HEK293 (cell line): Measurements from ENCODE around the gene TMEM150C.

Source experiments
- CTCF ChIA-PET: fragments of 350-600 bp; formaldehyde crosslinking; extraction: SDS; loops from one replicate; lab custom pipeline; 2021; ENCODE audit warnings: antibody characterized with exemption; lab: Yijun Ruan, JAX
- POLR2A ChIA-PET: fragments of 300-600 bp; formaldehyde crosslinking; extraction: SDS; loops from one replicate; lab custom pipeline; 2020; ENCODE audit warnings: antibody characterized with exemption, inconsistent platforms; lab: Yijun Ruan, JAX
- H3K27ac ChIP-seq: fragments of 200-500 bp; sonication (Bioruptor generic); 2 replicates; pipeline ENCODE4 v1.5.1; 2014; ENCODE audit warnings: low read depth, low read length, control low read depth, inconsistent platforms; ENCODE audit errors: extremely low read depth
- H3K36me3 ChIP-seq, 2 experiments: fragments of 200-500 bp in 1 of 2; sonication (Bioruptor generic) in 1 of 2; 1 replicate in 1 of 2; 2 replicates in 1 of 2; pipeline ENCODE4 v1.5.1; 2014 to 2017; ENCODE audit warnings: inconsistent platforms in 2 of 2, low read length in 2 of 2; ENCODE audit not compliant: control insufficient read depth in 2 of 2, insufficient read depth in 1 of 2
- H3K4me1 ChIP-seq: fragments of 200-500 bp; sonication (Bioruptor generic); 2 replicates; pipeline ENCODE4 v1.5.1; 2014; ENCODE audit warnings: mild to moderate bottlenecking, low read length, inconsistent platforms; ENCODE audit not compliant: control insufficient read depth, insufficient read depth
- H3K4me3 ChIP-seq: 2 replicates; pipeline ENCODE4 v1.5.1; 2011; ENCODE audit warnings: low read depth, mild to moderate bottlenecking, control low read depth, low read length, moderate library complexity
- H3K9me3 ChIP-seq: fragments of 200-500 bp; sonication (Bioruptor generic); 2 replicates; pipeline ENCODE4 v1.5.1; 2014; ENCODE audit warnings: low read depth, low read length, inconsistent platforms; ENCODE audit not compliant: control insufficient read depth, insufficient read depth
- GLIS1 ChIP-seq: fragments of 450-650 bp; formaldehyde crosslinking; IDR thresholded peaks from 2 replicates; pipeline ENCODE4 v1.5.1; 2016; ENCODE audit warnings: missing biosample characterization, missing genetic modification characterization
- IKZF3 ChIP-seq: fragments of 450-650 bp; IDR thresholded peaks from 2 replicates; pipeline ENCODE4 v1.5.0; 2018; ENCODE audit warnings: missing biosample characterization, mild to moderate bottlenecking, missing genetic modification characterization, moderate library complexity
- PRDM4 ChIP-seq: fragments of 450-650 bp; formaldehyde crosslinking; IDR thresholded peaks from 2 replicates; pipeline ENCODE4 v1.5.1; 2017; ENCODE audit warnings: missing biosample characterization, missing genetic modification characterization
- SCRT2 ChIP-seq: fragments of 450-650 bp; formaldehyde crosslinking; IDR thresholded peaks from 2 replicates; pipeline ENCODE4 v1.5.1; 2016; ENCODE audit warnings: missing biosample characterization, missing genetic modification characterization
- SP2 ChIP-seq: fragments of 450-650 bp; formaldehyde crosslinking; IDR thresholded peaks from 2 replicates; pipeline ENCODE4 v1.5.1; 2016; ENCODE audit warnings: missing biosample characterization, missing genetic modification characterization
- ZBTB10 ChIP-seq: fragments of 450-650 bp; formaldehyde crosslinking; IDR thresholded peaks from 2 replicates; pipeline ENCODE4 v1.5.1; 2016; ENCODE audit warnings: missing biosample characterization, missing genetic modification characterization
- ZBTB20 ChIP-seq: fragments of 450-650 bp; formaldehyde crosslinking; IDR thresholded peaks from 2 replicates; pipeline ENCODE4 v1.5.1; 2016; ENCODE audit warnings: missing biosample characterization, missing genetic modification characterization
- ZBTB8A ChIP-seq: fragments of 450-650 bp; formaldehyde crosslinking; IDR thresholded peaks from 2 replicates; pipeline ENCODE4 v1.5.1; 2016; ENCODE audit warnings: missing biosample characterization, missing genetic modification characterization
- ZNF112 ChIP-seq: fragments of 450-650 bp; formaldehyde crosslinking; IDR thresholded peaks from 2 replicates; pipeline ENCODE4 v1.5.0; 2017; ENCODE audit warnings: missing biosample characterization, missing genetic modification characterization
- ZNF132 ChIP-seq: fragments of 450-650 bp; formaldehyde crosslinking; IDR thresholded peaks from 2 replicates; pipeline ENCODE4 v1.5.1; 2017; ENCODE audit warnings: missing biosample characterization, missing genetic modification characterization, borderline replicate concordance
- ZNF133 ChIP-seq: fragments of 450-650 bp; formaldehyde crosslinking; IDR thresholded peaks from 2 replicates; pipeline ENCODE4 v1.5.1; 2016; ENCODE audit warnings: missing biosample characterization, missing genetic modification characterization
- ZNF335 ChIP-seq: fragments of 450-650 bp; formaldehyde crosslinking; conservative IDR thresholded peaks from 2 replicates; pipeline ENCODE4 v1.5.1; 2016; ENCODE audit warnings: missing biosample characterization, missing genetic modification characterization
- ZNF341 ChIP-seq: fragments of 450-650 bp; formaldehyde crosslinking; IDR thresholded peaks from 2 replicates; pipeline ENCODE4; 2016; ENCODE audit warnings: low read depth, missing biosample characterization, missing genetic modification characterization
- ZNF366 ChIP-seq: fragments of 450-650 bp; formaldehyde crosslinking; conservative IDR thresholded peaks from 2 replicates; pipeline ENCODE4 v1.5.1; 2016; ENCODE audit warnings: missing biosample characterization, missing genetic modification characterization
- ZNF791 ChIP-seq: fragments of 450-650 bp; formaldehyde crosslinking; IDR thresholded peaks from 2 replicates; pipeline ENCODE4 v1.5.1; 2016; ENCODE audit warnings: missing biosample characterization, missing genetic modification characterization
- TF ChIP-seq, protein P1 (sequence below): fragments of 450-650 bp; formaldehyde crosslinking; IDR thresholded peaks from 2 replicates; pipeline ENCODE4 v1.5.1; 2016; ENCODE audit warnings: missing biosample characterization, missing genetic modification characterization
- TF ChIP-seq, protein P2 (sequence below): fragments of 450-650 bp; formaldehyde crosslinking; optimal IDR thresholded peaks from 2 replicates; pipeline ENCODE3; 2016; ENCODE audit warnings: missing biosample characterization, mild to moderate bottlenecking, missing genetic modification characterization

The TMEM150C gene

DNA sequence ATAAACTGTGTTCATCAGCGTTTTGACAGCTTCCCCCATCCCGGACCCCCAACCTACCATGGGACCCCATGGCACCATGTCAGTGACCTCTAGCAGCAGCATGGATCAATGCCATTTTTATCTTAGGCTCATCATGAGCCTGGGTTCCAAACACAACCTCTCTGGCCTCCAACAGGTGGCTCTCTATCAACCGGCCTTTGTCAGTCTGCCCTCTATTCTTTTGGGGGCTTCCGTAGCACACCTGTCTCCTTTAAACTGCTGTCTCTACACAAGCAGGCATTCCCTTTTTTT lies 721 bp upstream of the TMEM150C start:
- no peaks in the 10 kb centered on the region for H3K36me3 ChIP-seq
- TF ChIP-seq ZBTB8A (tag by site-specific recombination), result no peak
- peak; percentile 70 for TF ChIP-seq SCRT2 (tag by site-specific recombination)
- TF ChIP-seq ZNF335 (tag by site-specific recombination), result peak; percentile 53
- TF ChIP-seq, all 188 proteins: peak for 2
- no peaks in the 10 kb centered on the region for H3K4me1 ChIP-seq
- no peak overlapping the region for H3K27ac ChIP-seq
- POLR2A ChIA-PET, result no interaction called here
- 0 out of 2 replicates have a peak overlapping the region, but pooled peaks have one; percentile 39 for H3K4me3 ChIP-seq
- no peaks in the 10 kb centered on the region for H3K9me3 ChIP-seq
- CTCF ChIA-PET, result no interaction called here

DNA sequence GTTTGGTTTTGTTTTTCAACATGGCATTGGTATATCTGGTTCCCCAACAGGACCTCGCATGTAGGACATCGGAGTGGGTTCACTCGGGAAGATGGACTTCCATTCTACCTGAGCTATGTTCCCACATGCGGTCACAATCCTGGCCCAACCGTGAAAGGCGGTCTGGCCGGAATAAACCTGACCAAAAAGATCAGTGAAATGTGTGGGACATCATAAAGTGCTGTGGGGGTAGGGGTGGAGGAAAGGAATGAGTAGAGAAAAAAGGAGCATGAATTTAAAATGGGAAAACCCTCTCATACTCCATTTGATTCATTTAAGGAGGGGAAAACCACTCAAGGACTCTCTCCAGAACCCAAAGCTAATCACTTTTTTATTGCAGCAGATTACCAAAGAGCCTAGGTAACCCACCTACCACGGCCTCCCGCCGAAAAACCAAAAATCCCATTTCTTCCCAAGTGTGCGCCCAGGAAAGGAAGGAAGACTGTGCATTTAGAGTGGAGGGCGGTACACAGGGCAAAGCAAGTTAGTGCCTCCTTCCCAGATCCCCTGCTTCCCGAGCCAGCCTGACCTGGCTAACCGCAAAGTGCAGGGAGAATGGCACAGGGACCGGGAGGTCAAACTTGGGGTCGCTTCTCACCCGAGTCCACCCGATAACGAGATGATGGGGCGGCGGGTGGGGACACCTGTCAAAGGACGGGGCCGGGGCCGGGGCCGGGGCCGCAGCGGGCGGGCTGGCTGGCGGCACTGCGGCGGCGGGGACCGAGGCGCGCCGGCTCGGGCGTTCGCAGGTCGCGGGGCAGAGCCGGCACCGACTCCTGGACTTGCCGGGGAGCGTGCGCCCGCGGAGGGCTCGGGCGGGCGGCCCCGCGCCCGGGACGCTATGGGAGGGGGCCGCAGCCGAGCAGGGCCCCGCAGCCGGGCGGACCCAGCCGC lies 669 bp downstream of the TMEM150C start:
- ChIA-PET POLR2A (no interaction called here), CTCF (interaction anchor here (0.7 to 1.2 kb wide), 3 partner anchors 9 to 717 kb away, joined by 3 to 4 read pairs (median 3); no protein-coding TSS in a partner anchor)
- Histone ChIP-seq H3K27ac (peak overlapping the region; percentile 45; the same call in 1 of the 2 replicates), H3K4me3 (peak overlapping the region; percentile 39), H3K9me3 (no peaks in the 10 kb centered on the region), H3K36me3 (no peaks in the 10 kb centered on the region), H3K4me1 (no peaks in the 10 kb centered on the region)
- TF ChIP-seq ZBTB8A (tag by site-specific recombination), result peak; percentile 52
- TF ChIP-seq, protein P1, sequence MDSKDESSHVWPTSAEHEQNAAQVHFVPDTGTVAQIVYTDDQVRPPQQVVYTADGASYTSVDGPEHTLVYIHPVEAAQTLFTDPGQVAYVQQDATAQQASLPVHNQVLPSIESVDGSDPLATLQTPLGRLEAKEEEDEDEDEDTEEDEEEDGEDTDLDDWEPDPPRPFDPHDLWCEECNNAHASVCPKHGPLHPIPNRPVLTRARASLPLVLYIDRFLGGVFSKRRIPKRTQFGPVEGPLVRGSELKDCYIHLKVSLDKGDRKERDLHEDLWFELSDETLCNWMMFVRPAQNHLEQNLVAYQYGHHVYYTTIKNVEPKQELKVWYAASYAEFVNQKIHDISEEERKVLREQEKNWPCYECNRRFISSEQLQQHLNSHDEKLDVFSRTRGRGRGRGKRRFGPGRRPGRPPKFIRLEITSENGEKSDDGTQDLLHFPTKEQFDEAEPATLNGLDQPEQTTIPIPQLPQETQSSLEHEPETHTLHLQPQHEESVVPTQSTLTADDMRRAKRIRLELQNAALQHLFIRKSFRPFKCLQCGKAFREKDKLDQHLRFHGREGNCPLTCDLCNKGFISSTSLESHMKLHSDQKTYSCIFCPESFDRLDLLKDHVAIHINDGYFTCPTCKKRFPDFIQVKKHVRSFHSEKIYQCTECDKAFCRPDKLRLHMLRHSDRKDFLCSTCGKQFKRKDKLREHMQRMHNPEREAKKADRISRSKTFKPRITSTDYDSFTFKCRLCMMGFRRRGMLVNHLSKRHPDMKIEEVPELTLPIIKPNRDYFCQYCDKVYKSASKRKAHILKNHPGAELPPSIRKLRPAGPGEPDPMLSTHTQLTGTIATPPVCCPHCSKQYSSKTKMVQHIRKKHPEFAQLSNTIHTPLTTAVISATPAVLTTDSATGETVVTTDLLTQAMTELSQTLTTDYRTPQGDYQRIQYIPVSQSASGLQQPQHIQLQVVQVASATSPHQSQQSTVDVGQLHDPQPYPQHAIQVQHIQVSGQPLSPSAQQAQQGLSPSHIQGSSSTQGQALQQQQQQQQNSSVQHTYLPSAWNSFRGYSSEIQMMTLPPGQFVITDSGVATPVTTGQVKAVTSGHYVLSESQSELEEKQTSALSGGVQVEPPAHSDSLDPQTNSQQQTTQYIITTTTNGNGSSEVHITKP (tag by site-specific recombination), result peak; percentile 72
- TF ChIP-seq IKZF3, result peak; percentile 65
- peak; percentile 24; the same call in 1 of the 2 replicates for TF ChIP-seq ZNF335 (tag by site-specific recombination)
- TF ChIP-seq, protein P2, sequence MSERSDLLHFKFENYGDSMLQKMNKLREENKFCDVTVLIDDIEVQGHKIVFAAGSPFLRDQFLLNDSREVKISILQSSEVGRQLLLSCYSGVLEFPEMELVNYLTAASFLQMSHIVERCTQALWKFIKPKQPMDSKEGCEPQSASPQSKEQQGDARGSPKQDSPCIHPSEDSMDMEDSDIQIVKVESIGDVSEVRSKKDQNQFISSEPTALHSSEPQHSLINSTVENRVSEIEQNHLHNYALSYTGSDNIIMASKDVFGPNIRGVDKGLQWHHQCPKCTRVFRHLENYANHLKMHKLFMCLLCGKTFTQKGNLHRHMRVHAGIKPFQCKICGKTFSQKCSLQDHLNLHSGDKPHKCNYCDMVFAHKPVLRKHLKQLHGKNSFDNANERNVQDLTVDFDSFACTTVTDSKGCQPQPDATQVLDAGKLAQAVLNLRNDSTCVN (tag by site-specific recombination), result peak; percentile 15
- TF ChIP-seq ZNF341 (tag by site-specific recombination), result 0 out of 2 replicates have a peak, but pooled peaks have one; percentile 12
- TF ChIP-seq ZNF133 (tag by site-specific recombination), result no peak
- 0 out of 2 replicates have a peak, but pooled peaks have one; percentile 20 for TF ChIP-seq SP2 (tag by site-specific recombination)
- peak; percentile 37; the same call in 1 of the 2 replicates for TF ChIP-seq ZNF366 (tag by site-specific recombination)
- peak; percentile 54; the same call in 1 of the 2 replicates for TF ChIP-seq ZBTB20 (tag by site-specific recombination)
- TF ChIP-seq PRDM4 (tag by site-specific recombination), result no peak
- TF ChIP-seq ZNF112 (tag by site-specific recombination), result no peak
- no peak for TF ChIP-seq ZNF132 (tag by site-specific recombination)
- no peak for TF ChIP-seq GLIS1 (tag by site-specific recombination)
- TF ChIP-seq ZNF791 (tag by site-specific recombination), result no peak
- TF ChIP-seq ZBTB10 (tag by site-specific recombination), result no peak
